Activated CD8-positive, alpha-beta memory T cell treated with anti-CD3 and anti-CD28 coated beads, Interleukin-2, amount 10 ng/mL, durations not matched to agents 7 days and 5 days (primary cell): Measurements from ENCODE around the gene KCNA4. TPM values are rescaled to one million over a fixed set of nuclear protein-coding genes. Genes with fewer than 3 reads are reported as not detected.

ENCODE experiments used
- ATAC-seq: fragments of 150-1000 bp; cut with Tn5 transposase; one replicate; pipeline ENCODE4 v1.10.0; 2021; ENCODE audit warnings: moderate library complexity
- CTCF ChIA-PET: fragments of 350-600 bp; sonication (Branson Sonifier 250); formaldehyde crosslinking; loops from one replicate; lab custom pipeline; 2021; ENCODE audit warnings: antibody characterized with exemption; lab: Charles Lee
- DNase-seq: peaks from one replicate; pipeline ENCODE4 v3.0.0-alpha.2; 2020
- H3K27ac Mint-ChIP-seq: one replicate; pipeline ENCODE4 v1.8.0; 2021; ENCODE audit warnings: mild to moderate bottlenecking, mixed read lengths
- H3K27me3 Mint-ChIP-seq: one replicate; pipeline ENCODE4 v1.8.0; 2021; ENCODE audit warnings: mixed read lengths
- H3K36me3 Mint-ChIP-seq: one replicate; pipeline ENCODE4 v1.8.0; 2021; ENCODE audit warnings: mild to moderate bottlenecking, mixed read lengths
- H3K4me1 Mint-ChIP-seq: one replicate; pipeline ENCODE4 v1.8.0; 2021; ENCODE audit warnings: mixed read lengths
- H3K4me3 Mint-ChIP-seq: one replicate; pipeline ENCODE4 v1.8.0; 2021; ENCODE audit warnings: mild to moderate bottlenecking, moderate library complexity, mixed read lengths
- H3K9me3 Mint-ChIP-seq: one replicate; pipeline ENCODE4 v1.8.0; 2022; ENCODE audit warnings: low read depth, mixed read lengths
- total RNA-seq, 2 experiments: library from RNA; stranded (reverse); gene quantifications; one replicate each; pipeline ENCODE4 v1.2.3, GENCODE V29; 2021

KCNA4 gene
- total RNA-seq, 2 experiments from 2014 or later = not detected

- Mint-ChIP-seq H3K27me3 (peaks cover 24% of the 10 kb centered on the region), H3K4me1 (no peaks in the 10 kb centered on the region), H3K9me3 (peaks cover 2% of the 10 kb centered on the region), H3K4me3 (no peak overlapping the region), H3K36me3 (peaks cover 2% of the 10 kb centered on the region), H3K27ac (no peak overlapping the region)
- CTCF ChIA-PET = interaction anchor here (1.3 kb wide), 1 partner anchor 9 kb away, joined by 3 read pairs; no protein-coding TSS in a partner anchor
- no peak for ATAC-seq
- no peak for DNase-seq
Observed at GRCh38 chr11:30018495-30018894, 1.7 kb upstream of the KCNA4 start.

- H3K4me1 Mint-ChIP-seq = no peaks in the 10 kb centered on the region
- no peak overlapping the region for H3K27ac Mint-ChIP-seq
- H3K36me3 Mint-ChIP-seq = peaks cover 2% of the 10 kb centered on the region
- H3K4me3 Mint-ChIP-seq = no peak overlapping the region
- peaks cover 24% of the 10 kb centered on the region for H3K27me3 Mint-ChIP-seq
- no peak for ATAC-seq
- CTCF ChIA-PET = interaction anchor here (1.2 kb wide), 1 partner anchor 12 kb away, joined by 3 read pairs; no protein-coding TSS in a partner anchor
- no peak for DNase-seq
- peaks cover under 1% of the 10 kb centered on the region for H3K9me3 Mint-ChIP-seq
Observed at GRCh38 chr11:30017445-30017895, 640 bp upstream of the KCNA4 start.

GRCh38 chr11:30015725-30016412, 961 bp downstream of the KCNA4 start:
- Mint-ChIP-seq H3K4me1 (no peaks in the 10 kb centered on the region), H3K4me3 (no peak overlapping the region), H3K27ac (no peak overlapping the region), H3K36me3 (peaks cover 2% of the 10 kb centered on the region), H3K9me3 (no peaks in the 10 kb centered on the region), H3K27me3 (peaks cover 24% of the 10 kb centered on the region)
- DNase-seq (no peak), ATAC-seq (no peak)
- CTCF ChIA-PET = no interaction called here

- H3K9me3 Mint-ChIP-seq = no peaks in the 10 kb centered on the region
- ATAC-seq (no peak), DNase-seq (no peak)
- H3K4me3 Mint-ChIP-seq = no peak overlapping the region
- H3K36me3 Mint-ChIP-seq = no peaks in the 10 kb centered on the region
- H3K27ac Mint-ChIP-seq = no peak overlapping the region
- H3K27me3 Mint-ChIP-seq = peaks cover 4% of the 10 kb centered on the region
- no peaks in the 10 kb centered on the region for H3K4me1 Mint-ChIP-seq
- CTCF ChIA-PET = no interaction called here
Observed at GRCh38 chr11:30012346-30012745, 4.5 kb downstream of the KCNA4 start.

- Mint-ChIP-seq H3K27ac (no peak overlapping the region), H3K4me1 (no peaks in the 10 kb centered on the region), H3K27me3 (no peaks in the 10 kb centered on the region), H3K9me3 (no peaks in the 10 kb centered on the region), H3K4me3 (no peak overlapping the region), H3K36me3 (no peaks in the 10 kb centered on the region)
- CTCF ChIA-PET = no interaction called here
- ATAC-seq = no peak
- no peak for DNase-seq
Observed at GRCh38 chr11:30009060-30009459, 7.8 kb downstream of the KCNA4 start.

GRCh38 chr11:30006876-30007275, 10.0 kb downstream of the KCNA4 start:
- no peaks in the 10 kb centered on the region for H3K36me3 Mint-ChIP-seq
- no peak for ATAC-seq
- no peaks in the 10 kb centered on the region for H3K4me1 Mint-ChIP-seq
- no peaks in the 10 kb centered on the region for H3K9me3 Mint-ChIP-seq
- no peaks in the 10 kb centered on the region for H3K27me3 Mint-ChIP-seq
- H3K4me3 Mint-ChIP-seq = no peak overlapping the region
- no peak for DNase-seq
- H3K27ac Mint-ChIP-seq = no peak overlapping the region
- CTCF ChIA-PET = no interaction called here

GRCh38 chr11:30002157-30002785, 14.6 kb downstream of the KCNA4 start:
- DNase-seq (no peak), ATAC-seq (no peak)
- no peaks in the 10 kb centered on the region for H3K27me3 Mint-ChIP-seq
- no peaks in the 10 kb centered on the region for H3K9me3 Mint-ChIP-seq
- H3K27ac Mint-ChIP-seq = no peak overlapping the region
- H3K4me3 Mint-ChIP-seq = no peak overlapping the region
- H3K36me3 Mint-ChIP-seq = no peaks in the 10 kb centered on the region
- CTCF ChIA-PET = no interaction called here
- no peaks in the 10 kb centered on the region for H3K4me1 Mint-ChIP-seq

- H3K36me3 Mint-ChIP-seq = no peaks in the 10 kb centered on the region
- no peaks in the 10 kb centered on the region for H3K4me1 Mint-ChIP-seq
- ATAC-seq (no peak), DNase-seq (no peak)
- no peak overlapping the region for H3K27ac Mint-ChIP-seq
- H3K4me3 Mint-ChIP-seq = no peak overlapping the region
- no peaks in the 10 kb centered on the region for H3K27me3 Mint-ChIP-seq
- no peaks in the 10 kb centered on the region for H3K9me3 Mint-ChIP-seq
- CTCF ChIA-PET = no interaction called here
Observed at GRCh38 chr11:30000986-30001750, 15.7 kb downstream of the KCNA4 start.

GRCh38 chr11:29996016-29996415, 20.8 kb downstream of the KCNA4 start:
- Mint-ChIP-seq H3K27ac (no peak overlapping the region), H3K4me3 (no peak overlapping the region), H3K36me3 (no peaks in the 10 kb centered on the region), H3K4me1 (no peaks in the 10 kb centered on the region), H3K27me3 (no peaks in the 10 kb centered on the region), H3K9me3 (no peaks in the 10 kb centered on the region)
- no peak for ATAC-seq
- DNase-seq = no peak
- CTCF ChIA-PET = no interaction called here

- Mint-ChIP-seq H3K27me3 (no peaks in the 10 kb centered on the region), H3K36me3 (no peaks in the 10 kb centered on the region), H3K27ac (no peak overlapping the region), H3K4me1 (no peaks in the 10 kb centered on the region), H3K4me3 (no peak overlapping the region), H3K9me3 (no peaks in the 10 kb centered on the region)
- ATAC-seq (no peak), DNase-seq (no peak)
- CTCF ChIA-PET = no interaction called here
Observed at GRCh38 chr11:29989174-29989970, 27.5 kb downstream of the KCNA4 start.

- no peak overlapping the region for H3K27ac Mint-ChIP-seq
- H3K9me3 Mint-ChIP-seq = no peaks in the 10 kb centered on the region
- CTCF ChIA-PET = no interaction called here
- no peak for ATAC-seq
- no peaks in the 10 kb centered on the region for H3K36me3 Mint-ChIP-seq
- H3K27me3 Mint-ChIP-seq = no peaks in the 10 kb centered on the region
- H3K4me3 Mint-ChIP-seq = no peak overlapping the region
- no peaks in the 10 kb centered on the region for H3K4me1 Mint-ChIP-seq
- no peak for DNase-seq
Observed at GRCh38 chr11:29985248-29985647, 31.6 kb downstream of the KCNA4 start.

GRCh38 chr11:29984544-29984943, 32.3 kb downstream of the KCNA4 start:
- CTCF ChIA-PET = no interaction called here
- Mint-ChIP-seq H3K27ac (no peak overlapping the region), H3K4me3 (no peak overlapping the region), H3K27me3 (no peaks in the 10 kb centered on the region), H3K36me3 (no peaks in the 10 kb centered on the region), H3K9me3 (no peaks in the 10 kb centered on the region), H3K4me1 (no peaks in the 10 kb centered on the region)
- DNase-seq (no peak), ATAC-seq (no peak)

GRCh38 chr11:29978549-29978948, 38.3 kb downstream of the KCNA4 start:
- no peaks in the 10 kb centered on the region for H3K36me3 Mint-ChIP-seq
- H3K9me3 Mint-ChIP-seq = peaks cover 2% of the 10 kb centered on the region
- H3K27ac Mint-ChIP-seq = no peak overlapping the region
- no peaks in the 10 kb centered on the region for H3K27me3 Mint-ChIP-seq
- CTCF ChIA-PET = no interaction called here
- H3K4me1 Mint-ChIP-seq = no peaks in the 10 kb centered on the region
- DNase-seq = no peak
- no peak overlapping the region for H3K4me3 Mint-ChIP-seq
- ATAC-seq = no peak
